HG03521 (cell line): ENCODE measurements around the gene CREB5.
"Not testable (repeated sequence)": the region's sequence is repeated elsewhere in the genome, so short reads cannot be mapped to it uniquely, and the experiment has no call there.

Experiments used
- ATAC-seq: cut with Tn5 transposase; IDR thresholded peaks from one replicate; pipeline ENCODE4 v1.9.1; 2021; ENCODE audit warnings: mild to moderate bottlenecking, moderate library complexity; ENCODE audit not compliant: unreplicated experiment

The CREB5 gene, protein sequence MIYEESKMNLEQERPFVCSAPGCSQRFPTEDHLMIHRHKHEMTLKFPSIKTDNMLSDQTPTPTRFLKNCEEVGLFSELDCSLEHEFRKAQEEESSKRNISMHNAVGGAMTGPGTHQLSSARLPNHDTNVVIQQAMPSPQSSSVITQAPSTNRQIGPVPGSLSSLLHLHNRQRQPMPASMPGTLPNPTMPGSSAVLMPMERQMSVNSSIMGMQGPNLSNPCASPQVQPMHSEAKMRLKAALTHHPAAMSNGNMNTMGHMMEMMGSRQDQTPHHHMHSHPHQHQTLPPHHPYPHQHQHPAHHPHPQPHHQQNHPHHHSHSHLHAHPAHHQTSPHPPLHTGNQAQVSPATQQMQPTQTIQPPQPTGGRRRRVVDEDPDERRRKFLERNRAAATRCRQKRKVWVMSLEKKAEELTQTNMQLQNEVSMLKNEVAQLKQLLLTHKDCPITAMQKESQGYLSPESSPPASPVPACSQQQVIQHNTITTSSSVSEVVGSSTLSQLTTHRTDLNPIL

DNA sequence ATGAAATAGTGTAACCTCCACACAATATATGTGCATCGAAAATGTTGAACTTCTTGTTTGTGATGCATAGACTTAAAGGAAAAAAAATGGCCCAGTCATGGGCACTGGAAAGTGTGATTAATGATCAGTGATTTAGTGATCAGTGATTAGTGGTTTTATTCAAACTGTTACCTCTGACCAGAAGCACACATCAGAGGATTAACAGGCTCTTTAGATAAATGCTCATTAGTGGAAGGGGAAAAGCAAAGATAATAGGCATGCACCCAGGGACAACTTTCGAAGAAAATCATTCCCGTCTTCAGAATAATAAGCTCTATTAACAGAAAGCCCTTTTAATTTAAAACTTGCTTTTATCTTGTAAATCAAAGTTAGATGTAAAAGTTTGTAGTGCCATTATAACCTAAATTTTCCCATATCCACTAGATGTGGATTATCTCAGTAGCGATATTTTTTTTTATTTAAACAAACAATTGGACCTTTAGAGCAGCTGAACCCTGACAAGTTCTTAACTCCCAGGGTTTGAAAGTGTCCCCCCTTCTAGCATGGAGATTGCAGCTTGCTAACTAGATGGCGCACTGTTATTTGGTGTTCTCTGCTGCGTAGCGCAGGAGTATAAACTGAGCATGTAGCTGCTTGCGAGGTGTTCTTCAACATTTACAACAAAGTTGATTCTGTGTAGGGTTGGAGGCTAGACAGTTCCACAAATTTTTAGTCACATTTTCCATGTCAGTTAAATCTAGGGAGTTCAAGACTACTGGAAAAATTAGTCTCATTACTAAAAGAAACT is at the start of gene CREB5:
Gene CREB5 (plus strand): TSS at position 643 of the 787 bp plus-strand sequence. CDS start 397 bp downstream, outside the sequence.
- ATAC-seq: no peak

DNA sequence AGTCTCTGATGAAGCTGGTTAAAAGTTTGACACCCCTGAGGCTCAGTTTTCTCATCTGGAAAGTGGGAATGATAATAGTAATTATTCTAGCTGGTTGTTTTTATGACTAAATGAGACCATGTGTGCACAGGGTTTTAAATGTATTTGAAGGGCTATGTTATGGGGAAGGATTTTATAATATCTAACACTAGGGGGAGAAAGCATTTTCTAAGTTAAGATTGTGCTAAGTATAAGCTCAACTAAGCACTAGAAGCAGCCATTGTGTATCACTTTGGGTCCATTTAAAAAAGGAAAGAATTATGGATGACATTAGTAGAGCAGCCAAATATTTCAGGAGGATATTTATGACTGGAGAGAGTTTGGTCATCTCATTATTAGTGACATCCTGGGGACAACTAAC is 49.5 kb upstream of the CREB5 start:
- no peak for ATAC-seq

DNA sequence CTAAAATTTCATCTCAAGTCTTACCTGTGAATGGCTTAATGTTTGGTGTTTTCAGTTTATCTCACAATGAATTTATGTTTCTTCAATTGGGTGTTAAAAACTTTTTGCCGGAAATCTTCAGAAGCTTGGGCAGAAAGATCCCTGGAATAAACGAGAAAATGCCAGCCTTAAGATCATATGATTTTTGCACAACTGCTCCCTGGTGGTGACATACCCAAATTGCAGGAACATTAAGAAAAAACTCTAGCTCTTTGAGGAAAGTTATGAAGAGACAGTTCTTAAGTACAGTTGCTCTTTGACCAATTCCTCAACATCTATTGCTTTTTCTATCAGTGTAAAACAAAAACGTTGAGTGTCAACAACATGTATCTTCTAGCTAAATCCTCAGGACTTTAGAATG is 48.2 kb upstream of the CREB5 start:
- no peak for ATAC-seq

DNA sequence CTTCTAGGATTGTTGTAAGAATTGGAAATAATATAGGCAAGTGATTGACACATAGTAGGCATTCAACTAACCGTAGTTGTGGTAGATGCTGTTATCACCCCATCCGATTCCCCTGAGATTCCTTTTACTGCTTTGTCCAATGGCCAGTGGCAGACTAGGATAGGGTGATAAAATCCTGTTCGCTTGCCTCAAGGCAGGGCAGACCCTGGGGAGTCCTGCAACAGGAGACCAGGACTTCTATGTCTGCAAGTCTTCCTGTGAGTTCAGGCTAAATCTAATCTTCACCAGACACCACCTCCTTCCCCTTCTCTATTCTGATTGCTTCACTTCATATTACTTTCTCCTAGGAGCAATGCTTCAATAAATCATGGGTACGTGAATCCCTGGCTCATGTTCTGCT is 42.8 kb upstream of the CREB5 start:
- no peak for ATAC-seq

DNA sequence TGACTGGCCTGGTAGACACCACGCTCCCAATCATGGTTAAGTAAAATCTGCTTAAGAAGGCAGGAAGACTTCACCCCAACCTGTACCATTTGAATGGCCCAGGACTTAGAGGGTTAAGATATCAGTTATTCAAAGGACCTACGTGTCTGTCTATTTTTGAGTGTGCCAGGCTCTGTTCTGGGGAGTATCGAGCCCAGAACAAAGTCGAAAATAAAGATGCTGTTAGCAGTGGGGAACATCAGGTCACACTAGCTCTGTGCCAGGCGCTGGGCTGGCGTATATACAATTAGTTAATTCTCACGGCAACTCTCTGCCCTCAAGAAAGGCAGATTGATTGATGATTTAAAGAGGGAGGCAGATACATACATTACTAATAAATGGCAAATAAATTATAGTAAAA is 40.5 kb upstream of the CREB5 start:
- ATAC-seq: no peak

DNA sequence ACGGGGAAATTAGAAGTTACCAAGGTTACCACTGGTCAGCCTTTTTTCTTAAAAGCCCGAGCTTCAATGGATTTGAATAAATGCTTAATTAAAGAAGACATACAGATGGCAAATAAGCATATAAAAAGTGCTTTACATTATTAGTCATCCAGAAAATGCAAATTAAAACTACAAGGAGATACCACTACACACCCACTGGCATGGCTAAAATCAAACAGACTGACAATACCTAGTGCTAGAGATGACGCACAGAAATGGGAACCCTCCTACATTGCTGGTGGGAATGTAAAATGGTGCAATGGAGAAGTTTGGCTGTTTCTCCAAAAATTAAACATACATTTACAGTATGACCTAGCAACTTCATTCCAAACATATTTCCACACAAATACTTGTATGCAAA is 38.3 kb upstream of the CREB5 start:
- ATAC-seq: no peak

DNA sequence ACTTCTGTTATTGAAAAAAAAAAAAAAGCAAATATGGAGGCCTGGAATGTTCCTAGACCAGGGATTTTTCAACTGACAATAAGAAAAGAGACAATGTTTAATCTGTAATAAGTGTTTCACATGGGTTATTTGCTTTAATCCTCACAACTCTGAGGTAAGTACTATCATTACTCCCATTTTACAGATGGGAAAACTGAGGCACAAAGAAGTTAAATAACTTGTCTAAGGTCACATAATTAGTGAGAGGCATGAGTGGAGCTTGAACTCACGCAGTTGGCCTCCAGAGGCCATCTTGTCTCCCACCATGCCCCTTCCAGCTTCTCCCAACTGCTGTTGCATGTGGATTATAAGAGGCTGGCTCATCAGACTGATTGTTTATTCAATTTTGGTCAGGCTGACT is 36.6 kb upstream of the CREB5 start:
- no peak for ATAC-seq

DNA sequence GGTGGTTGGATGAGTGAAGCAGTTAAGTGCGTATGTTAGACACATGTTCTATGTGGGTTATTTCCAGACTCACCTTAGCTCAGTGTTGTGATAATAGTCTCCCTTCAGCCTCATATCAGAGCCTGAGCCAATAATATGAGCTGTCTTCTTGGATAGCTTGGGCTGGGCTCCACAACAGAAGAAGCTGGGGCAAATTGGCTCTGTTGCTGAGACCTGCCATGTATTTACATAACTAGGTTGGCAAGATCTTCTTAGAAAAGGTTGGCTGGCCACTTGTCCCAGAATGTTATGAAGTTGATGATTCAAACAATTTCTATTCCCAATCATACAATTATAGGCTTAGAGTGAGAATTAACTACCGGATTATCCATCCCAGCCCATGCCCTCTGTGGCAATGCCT is 35.7 kb upstream of the CREB5 start:
- no peak for ATAC-seq

DNA sequence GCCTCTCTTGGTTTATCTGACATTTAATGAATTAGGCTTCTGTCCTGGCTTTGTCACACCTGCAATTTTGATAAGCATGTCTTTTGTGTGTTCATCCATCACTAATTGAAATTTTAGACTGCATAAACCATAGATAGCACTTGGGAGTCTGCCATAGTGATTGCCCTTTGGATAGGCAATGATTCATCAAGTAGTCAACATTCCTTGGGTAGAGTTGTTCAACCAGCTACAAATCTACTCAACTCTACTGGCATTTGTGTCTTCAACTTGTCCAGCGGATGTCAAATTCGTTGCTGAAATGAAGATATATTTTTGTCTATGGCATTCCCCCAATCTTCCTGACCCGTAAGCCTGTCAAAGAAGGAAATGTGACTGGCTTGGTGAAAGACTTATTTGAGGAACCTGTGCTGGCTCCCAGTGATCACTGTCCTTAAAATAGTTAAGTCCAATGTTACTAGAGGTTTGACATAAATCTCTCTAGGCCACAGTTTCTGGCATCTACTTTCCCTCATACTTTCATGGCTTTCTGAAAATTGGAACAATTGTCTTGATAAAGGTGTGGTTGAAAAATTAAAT is 33.7 kb upstream of the CREB5 start:
- ATAC-seq: no peak

DNA sequence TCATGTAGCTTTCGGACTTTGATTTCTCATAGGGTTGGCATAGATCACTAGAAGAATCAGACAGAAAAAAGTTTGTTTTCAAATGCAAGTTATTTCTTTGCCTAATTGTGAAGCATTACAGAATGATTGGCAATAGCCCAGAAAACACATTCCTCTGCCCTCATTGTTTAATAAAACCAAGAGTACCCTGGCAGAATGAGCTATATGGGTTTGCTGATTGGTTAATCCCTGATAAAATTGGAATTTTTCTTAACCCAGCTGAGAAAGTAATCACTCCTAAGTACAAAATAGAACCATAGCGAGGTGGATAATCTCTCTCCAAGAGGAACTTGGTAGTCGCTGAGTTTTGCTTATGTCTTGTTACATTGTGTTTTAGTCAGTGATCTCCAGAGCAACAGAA is 30.9 kb upstream of the CREB5 start:
- ATAC-seq: no peak

DNA sequence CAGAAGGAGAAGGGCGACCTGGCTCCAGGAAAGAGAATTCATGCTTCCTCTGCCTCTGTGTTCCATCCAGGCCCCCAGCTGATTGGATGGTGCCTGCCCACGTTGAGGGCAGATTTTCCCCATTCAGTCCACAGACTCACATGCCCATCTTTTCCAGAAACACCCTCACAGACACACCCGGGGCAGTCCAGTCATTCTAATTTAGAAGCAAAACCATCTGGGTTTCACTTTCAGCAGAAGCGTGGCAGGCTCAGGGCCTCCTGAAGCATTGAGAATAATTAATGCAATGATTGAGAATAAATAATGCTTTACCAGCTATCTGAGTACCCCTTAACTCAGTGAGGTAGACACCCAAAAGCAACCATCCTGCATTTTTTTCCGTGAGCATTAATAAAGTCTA is 30.2 kb upstream of the CREB5 start:
- no peak for ATAC-seq

DNA sequence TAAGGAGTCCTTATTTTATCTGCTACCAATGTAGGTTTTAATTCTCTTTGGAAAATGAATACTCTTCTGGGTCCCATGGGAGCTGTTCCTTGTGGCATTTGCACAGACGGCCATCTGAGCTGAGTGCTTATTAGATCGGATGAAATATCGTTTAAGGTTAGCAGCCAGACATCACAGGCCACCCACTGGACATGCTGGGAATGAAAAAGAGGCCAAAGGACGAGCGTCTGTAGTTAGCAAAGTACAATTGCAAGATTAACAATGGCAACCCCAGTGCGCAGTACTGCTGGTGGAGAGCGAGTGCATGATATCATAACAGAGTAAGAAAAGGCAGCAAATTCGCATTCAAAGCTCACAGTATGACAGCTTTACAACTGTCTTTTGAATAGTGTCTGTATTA is 28.3 kb upstream of the CREB5 start:
- no peak for ATAC-seq

DNA sequence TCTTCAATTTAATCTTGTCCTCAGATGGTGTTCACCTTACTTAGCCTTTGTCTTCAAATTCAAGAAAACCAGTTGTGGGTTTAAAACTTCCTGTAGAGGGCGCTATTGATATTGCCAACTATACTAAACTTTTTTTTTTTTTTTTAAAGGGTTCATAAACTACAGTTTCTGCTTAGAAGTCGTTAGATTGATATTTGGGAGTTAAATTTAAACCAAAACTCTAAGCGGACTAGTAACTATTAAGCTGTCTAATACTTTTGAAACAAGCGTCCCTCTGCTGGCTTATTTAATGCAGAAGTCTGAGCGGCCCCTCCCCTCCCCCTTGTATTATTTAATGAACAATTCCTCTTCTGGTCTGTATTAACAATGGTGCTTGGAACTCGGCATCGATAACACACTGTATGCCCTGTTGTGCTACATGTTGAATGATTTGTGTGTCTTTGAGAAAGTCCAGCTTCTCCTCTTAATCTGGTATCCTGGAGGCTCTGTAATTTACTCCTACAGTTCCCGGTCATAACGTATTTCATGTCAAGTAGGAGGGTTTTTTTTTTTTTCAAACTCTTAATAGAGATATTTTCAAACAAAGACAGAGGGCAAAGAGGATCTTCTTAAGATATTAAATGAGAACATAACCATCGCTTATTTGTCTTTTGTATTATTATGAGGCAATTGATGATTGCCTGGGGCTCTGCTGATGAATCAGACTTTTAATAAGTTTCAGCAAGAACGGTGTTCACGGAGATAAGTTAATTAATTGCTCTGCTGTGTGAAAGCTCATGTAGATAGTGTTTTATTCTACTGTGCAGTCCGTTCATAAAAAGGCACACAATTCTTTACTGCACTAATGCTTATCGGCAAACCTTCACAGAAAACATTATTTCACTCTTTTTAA is 22.6 kb upstream of the CREB5 start:
- ATAC-seq: no peak

DNA sequence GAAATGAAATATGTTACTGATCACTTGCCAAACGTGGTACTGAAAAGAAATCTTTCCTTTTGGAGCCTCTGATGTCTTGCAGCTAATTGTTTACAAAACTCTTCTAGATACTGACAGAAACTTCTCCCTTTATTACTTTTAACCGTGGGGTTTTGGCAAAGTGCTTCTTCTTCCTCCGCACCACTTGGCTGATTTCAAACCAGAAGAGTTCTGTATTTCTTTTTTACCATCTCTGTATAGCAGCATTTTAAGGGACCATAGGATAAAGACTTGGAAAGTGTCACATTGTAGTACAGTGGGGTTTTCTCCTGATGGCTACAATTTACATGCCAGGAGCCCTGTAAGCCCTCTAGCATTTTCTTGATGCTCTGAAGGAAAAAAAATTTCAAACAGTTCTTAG is 21.9 kb upstream of the CREB5 start:
- no peak for ATAC-seq

DNA sequence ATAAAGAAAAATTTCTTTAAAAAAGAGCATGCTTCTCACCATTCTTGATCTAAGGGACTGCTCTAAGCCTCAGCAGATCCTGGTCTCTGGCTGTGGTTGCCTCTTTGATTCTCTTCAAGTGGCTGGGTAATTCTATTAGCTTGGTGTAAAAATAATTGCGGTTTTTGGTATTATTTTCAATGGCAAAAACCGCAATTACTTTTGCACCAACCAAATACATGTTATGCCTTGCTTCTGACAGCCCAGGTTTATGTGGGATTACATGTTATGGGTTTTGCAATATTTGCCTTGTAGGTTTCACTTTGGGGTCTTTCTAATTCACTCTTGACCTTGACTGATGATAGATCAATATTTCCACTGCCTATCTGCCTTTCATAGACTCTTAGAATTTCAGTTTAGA is 20.0 kb upstream of the CREB5 start:
- no peak for ATAC-seq

DNA sequence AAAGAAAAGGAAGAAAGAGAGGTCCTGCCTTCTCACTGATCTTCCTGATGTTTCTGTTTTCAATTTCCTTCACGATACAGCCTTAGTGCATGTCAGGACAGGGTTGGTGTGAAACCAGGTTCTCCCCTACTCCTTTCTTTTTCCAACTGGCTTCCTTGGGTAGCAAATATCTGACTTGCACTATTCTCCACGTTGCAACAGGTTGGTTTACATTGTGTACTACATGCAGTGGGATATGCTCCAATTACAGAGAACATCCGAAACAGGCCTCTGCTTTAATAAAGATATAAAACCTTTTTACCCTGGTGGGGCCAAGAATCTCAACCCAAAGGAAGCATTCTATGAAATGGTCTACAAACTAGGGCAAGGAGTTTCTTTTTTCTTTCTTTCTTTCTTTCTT is 16.9 kb upstream of the CREB5 start:
- ATAC-seq: no peak

DNA sequence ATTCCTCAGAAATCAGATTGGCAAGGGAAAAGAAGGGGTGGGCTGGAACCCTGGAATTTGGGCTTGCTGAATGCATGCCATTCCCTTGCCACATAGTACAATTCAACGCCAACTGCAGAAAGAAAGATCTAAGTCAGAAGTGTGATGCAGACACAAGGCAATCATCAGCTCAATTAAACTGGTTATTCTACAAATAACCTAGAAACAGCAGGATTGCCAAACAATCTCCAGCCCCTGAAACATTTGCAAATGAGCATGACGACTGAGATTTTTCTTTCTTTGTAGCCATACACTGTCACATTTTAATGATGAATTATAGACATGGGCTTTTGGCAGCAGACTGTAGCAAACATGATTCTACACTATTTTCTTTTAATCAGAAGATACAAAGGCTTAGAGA is 16.5 kb upstream of the CREB5 start:
- ATAC-seq: no peak

DNA sequence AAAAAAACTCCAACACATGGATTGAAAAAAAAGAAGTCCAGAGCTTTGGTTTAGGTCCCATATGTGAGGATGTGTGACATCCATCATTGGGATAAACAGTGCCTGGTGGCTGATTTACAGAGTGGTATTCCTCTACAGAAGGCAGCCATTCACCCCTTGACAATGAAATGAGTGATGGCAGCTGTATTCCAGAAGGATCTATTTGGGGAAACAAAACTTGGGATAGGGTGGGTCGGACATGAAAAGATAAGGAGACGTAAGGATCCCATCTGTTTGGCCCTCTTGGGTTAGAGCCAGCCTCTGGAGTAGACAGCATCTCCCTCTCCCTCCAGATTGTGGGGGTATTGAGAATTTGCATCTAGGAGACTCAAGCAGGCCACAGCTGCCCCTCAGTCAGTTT is 15.2 kb upstream of the CREB5 start:
- ATAC-seq: no peak

DNA sequence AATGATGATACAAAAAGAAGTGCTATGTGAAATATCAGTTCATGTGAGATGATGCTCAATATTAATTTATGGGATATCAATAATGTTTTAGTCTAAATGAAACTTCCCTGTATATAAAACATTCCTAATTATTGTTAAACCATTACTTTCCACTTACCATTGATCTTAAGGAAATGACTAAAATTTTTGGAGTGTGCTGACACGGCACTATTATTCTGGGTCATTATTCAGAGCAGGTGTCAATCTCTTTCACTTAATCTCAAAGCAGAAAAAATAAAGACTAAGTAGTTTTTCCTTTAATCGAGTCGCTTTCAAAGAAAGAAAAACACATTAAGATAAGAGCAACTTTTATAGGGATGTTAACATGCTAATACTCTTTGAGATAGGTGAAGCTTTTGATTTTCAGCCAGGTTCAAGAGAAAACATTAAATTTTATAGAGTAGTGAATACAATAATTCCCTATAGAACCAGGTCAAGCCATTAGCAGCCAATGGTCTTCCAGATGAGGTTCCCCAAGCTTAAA is 11.4 kb upstream of the CREB5 start:
- no peak for ATAC-seq

DNA sequence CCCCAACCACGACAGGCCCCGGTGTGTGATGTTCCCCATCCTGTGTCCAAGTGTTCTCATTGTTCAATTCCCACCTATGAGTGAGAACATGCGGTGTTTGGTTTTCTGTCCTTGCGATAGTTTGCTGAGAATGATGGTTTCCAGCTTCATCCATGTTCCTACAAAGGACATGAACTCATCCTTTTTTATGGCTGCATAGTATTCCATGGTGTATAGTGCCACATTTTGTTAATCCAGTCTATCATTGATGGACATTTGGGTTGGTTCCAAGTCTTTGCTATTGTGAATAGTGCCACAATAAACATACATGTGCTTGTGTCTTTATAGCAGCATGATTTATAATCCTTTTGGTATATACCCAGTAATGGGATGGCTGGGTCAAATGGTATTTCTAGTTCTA is 10.8 kb upstream of the CREB5 start:
- ATAC-seq: not testable (repeated sequence)

DNA sequence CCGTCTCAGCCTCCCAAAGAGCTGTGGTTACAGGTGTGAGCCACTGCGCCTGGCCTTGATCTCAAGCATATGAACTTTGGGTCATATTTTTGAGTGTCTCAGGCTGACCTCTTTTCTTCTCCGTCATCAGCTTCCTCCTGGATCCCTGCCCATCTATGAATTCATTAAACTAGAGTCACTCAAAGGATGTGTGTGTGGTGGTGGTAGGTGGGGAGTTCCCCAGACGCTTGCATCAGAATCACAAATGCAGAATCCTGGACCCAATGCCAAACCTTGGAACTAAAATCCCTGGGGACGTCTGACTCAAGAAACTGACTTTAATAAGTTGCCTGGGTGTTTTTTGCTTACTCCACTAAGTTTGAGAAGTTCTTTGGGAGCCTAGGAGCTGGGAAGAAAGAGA is 6.7 kb upstream of the CREB5 start:
- no peak for ATAC-seq
